ENCODE data around the gene HLCS.

The HLCS gene

DNA sequence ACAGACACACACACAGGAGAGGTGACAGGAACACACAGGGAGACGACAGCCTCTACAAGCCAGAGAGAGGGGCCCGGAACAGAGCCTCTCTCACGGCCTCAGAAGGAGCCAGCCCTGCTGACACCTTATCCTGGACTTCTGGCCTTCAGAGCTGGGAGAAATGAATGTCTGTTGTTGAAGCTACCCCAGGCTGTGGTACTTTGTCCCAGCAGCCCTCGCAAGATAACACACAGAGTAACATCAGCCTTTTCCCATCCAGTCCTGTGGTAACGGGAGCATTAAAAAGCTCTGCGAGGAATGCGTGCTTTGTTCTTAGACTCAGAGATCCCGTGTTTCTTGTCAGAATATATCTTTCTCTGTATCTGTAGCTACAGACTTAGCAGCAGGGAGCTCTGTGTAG, 136.4 kb downstream of the HLCS start:
- Histone ChIP-seq H3K4me2 (ENCODE audit: low read depth, low read length) (no peak overlapping the region), H3K27ac (ENCODE audit: low read length) (no peak overlapping the region), H3K9me3 (replicated peaks; ENCODE audit: insufficient read depth, low read length) (no peaks in the 10 kb centered on the region), H2AFZ (ENCODE audit: low read length) (no peak overlapping the region), H4K20me1 (ENCODE audit: insufficient read depth, low read length) (no peaks in the 10 kb centered on the region), H3K9ac (ENCODE audit: low read length) (no peak overlapping the region), H3K9me2 (replicated peaks; ENCODE audit: insufficient read depth, low read length) (no peaks in the 10 kb centered on the region), H3F3A (ENCODE audit: insufficient read depth, low read length) (no peaks in the 10 kb centered on the region), H3K36me3 (replicated peaks; ENCODE audit: insufficient read depth, low read length) (no peaks in the 10 kb centered on the region), H3K4me3 (ENCODE audit: low read length) (no peak overlapping the region), H3K79me2 (ENCODE audit: low read length) (no peaks in the 10 kb centered on the region), H3K4me1 (ENCODE audit: low read length) (no peaks in the 10 kb centered on the region), H3K27me3 (replicated peaks; ENCODE audit: insufficient read depth, low read length) (no peaks in the 10 kb centered on the region)
- no peak for TF ChIP-seq EZH2phosphoT487 (IDR thresholded peaks at IDR 0.05; ENCODE audit: low read length)
- TF ChIP-seq, protein P1, sequence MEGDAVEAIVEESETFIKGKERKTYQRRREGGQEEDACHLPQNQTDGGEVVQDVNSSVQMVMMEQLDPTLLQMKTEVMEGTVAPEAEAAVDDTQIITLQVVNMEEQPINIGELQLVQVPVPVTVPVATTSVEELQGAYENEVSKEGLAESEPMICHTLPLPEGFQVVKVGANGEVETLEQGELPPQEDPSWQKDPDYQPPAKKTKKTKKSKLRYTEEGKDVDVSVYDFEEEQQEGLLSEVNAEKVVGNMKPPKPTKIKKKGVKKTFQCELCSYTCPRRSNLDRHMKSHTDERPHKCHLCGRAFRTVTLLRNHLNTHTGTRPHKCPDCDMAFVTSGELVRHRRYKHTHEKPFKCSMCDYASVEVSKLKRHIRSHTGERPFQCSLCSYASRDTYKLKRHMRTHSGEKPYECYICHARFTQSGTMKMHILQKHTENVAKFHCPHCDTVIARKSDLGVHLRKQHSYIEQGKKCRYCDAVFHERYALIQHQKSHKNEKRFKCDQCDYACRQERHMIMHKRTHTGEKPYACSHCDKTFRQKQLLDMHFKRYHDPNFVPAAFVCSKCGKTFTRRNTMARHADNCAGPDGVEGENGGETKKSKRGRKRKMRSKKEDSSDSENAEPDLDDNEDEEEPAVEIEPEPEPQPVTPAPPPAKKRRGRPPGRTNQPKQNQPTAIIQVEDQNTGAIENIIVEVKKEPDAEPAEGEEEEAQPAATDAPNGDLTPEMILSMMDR (IDR thresholded peaks at IDR 0.05; ENCODE audit: low read length) = no peak
- no peak for TF ChIP-seq EZH2 (optimal IDR thresholded peaks at IDR 0.05; ENCODE audit: low read depth, low read length)
- no peak for DNase-seq

DNA sequence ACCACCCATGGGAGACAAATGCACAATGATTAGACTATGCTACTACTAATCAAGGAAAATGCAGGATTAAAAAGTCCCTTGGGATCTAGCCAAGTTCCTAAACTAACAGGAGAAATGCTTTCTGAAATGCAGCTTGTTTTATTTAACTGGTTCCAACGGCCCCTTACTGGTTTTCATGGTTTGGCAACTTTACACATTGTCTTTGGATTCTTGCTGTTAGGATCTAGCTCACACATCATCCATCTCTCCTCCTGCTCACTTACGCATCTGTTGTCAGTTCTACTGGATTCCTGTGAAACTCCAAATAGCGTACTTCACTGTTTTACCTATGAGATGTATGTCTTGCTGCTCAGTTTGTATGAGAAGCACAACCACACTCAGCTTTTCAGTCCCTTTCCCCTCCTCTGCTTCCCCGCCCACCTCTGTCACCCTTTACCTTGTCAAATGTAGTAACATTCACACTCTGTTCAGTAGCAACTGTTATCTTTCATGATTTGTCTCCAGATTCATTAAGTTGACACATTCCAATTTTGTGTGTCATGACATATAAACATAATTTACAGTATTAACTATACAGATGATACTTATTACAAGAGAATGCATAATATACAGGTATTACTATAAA, 137.5 kb downstream of the HLCS start:
- Histone ChIP-seq H3K9me2 (replicated peaks; ENCODE audit: insufficient read depth, low read length) (no peaks in the 10 kb centered on the region), H3K27ac (ENCODE audit: low read length) (no peak overlapping the region), H3K4me1 (ENCODE audit: low read length) (no peaks in the 10 kb centered on the region), H3F3A (ENCODE audit: insufficient read depth, low read length) (no peaks in the 10 kb centered on the region), H3K9me3 (replicated peaks; ENCODE audit: insufficient read depth, low read length) (no peaks in the 10 kb centered on the region), H3K9ac (ENCODE audit: low read length) (no peak overlapping the region), H3K4me2 (ENCODE audit: low read depth, low read length) (no peak overlapping the region), H2AFZ (ENCODE audit: low read length) (no peak overlapping the region), H3K36me3 (replicated peaks; ENCODE audit: insufficient read depth, low read length) (no peaks in the 10 kb centered on the region), H3K79me2 (ENCODE audit: low read length) (no peaks in the 10 kb centered on the region), H4K20me1 (ENCODE audit: insufficient read depth, low read length) (no peaks in the 10 kb centered on the region), H3K4me3 (ENCODE audit: low read length) (no peak overlapping the region), H3K27me3 (replicated peaks; ENCODE audit: insufficient read depth, low read length) (no peaks in the 10 kb centered on the region)
- DNase-seq = no peak
- TF ChIP-seq, protein P1 (IDR thresholded peaks at IDR 0.05; ENCODE audit: low read length) = no peak
- TF ChIP-seq EZH2 (optimal IDR thresholded peaks at IDR 0.05; ENCODE audit: low read depth, low read length) (no peak), EZH2phosphoT487 (IDR thresholded peaks at IDR 0.05; ENCODE audit: low read length) (no peak)

- Histone ChIP-seq H3K4me2 (ENCODE audit: low read depth, low read length) (no peak overlapping the region), H3K79me2 (ENCODE audit: low read length) (no peaks in the 10 kb centered on the region), H3K9me2 (replicated peaks; ENCODE audit: insufficient read depth, low read length) (no peaks in the 10 kb centered on the region), H4K20me1 (ENCODE audit: insufficient read depth, low read length) (no peaks in the 10 kb centered on the region), H3F3A (ENCODE audit: insufficient read depth, low read length) (no peaks in the 10 kb centered on the region), H3K4me1 (ENCODE audit: low read length) (no peaks in the 10 kb centered on the region), H3K36me3 (replicated peaks; ENCODE audit: insufficient read depth, low read length) (no peaks in the 10 kb centered on the region), H3K9ac (ENCODE audit: low read length) (no peak overlapping the region), H3K9me3 (replicated peaks; ENCODE audit: insufficient read depth, low read length) (no peaks in the 10 kb centered on the region), H3K4me3 (ENCODE audit: low read length) (no peak overlapping the region), H3K27ac (ENCODE audit: low read length) (no peak overlapping the region), H3K27me3 (replicated peaks; ENCODE audit: insufficient read depth, low read length) (no peaks in the 10 kb centered on the region), H2AFZ (ENCODE audit: low read length) (no peak overlapping the region)
- no peak for TF ChIP-seq EZH2phosphoT487 (IDR thresholded peaks at IDR 0.05; ENCODE audit: low read length)
- TF ChIP-seq, protein P1 (IDR thresholded peaks at IDR 0.05; ENCODE audit: low read length) = no peak
- TF ChIP-seq EZH2 (optimal IDR thresholded peaks at IDR 0.05; ENCODE audit: low read depth, low read length) = no peak
- no peak for DNase-seq
Observed at GRCh38 chr21:36828208-36828607, 138.3 kb downstream of the HLCS start.
